ENCODE results near the gene LDAF1. TPM values are rescaled to one million over a fixed set of nuclear protein-coding genes. Genes with fewer than 3 reads are reported as not detected.

LDAF1 gene
- total and polyA plus RNA-seq, 10 of the 15 experiments (the other 5 are each of a cell fraction or from before 2014, with no cell fraction given), result 4.6 to 21.4 (median 6.6) TPM

GRCh38 chr16:21120976-21121520 lies 37.4 kb upstream of the LDAF1 start (continued):
- no peak for TF ChIP-seq ATF7 (IDR thresholded peaks at IDR 0.05; ENCODE audit: low read depth)

- H3K36me3 ChIP-seq (ENCODE audit: control insufficient read depth in 2 of 2, insufficient read depth in 2 of 2, low read length in 1 of 2), result no peaks in the 10 kb centered on the region
- 50% methylated on average over 7 of the region's 7 CpGs for WGBS (ENCODE audit: insufficient coverage, insufficient replicate concordance, low lambda C conversion rate, missing lambda C conversion rate)
- ChIA-PET POLR2A (no interaction called here), RAD21 (ENCODE audit: unreplicated experiment) (no interaction called here), SMC1A (ENCODE audit: uncharacterized antibody, unreplicated experiment) (no interaction called here), CTCF (no interaction called here)
- ATAC-seq (no peak), DNase-seq (ENCODE audit: low read depth, low spot score) (no peak), FAIRE-seq (no peak)
- no peaks in the 10 kb centered on the region for H4K20me1 ChIP-seq (ENCODE audit: control insufficient read depth, insufficient read depth)
- H3K4me2 ChIP-seq (ENCODE audit: control insufficient read depth, insufficient read depth), result no peak overlapping the region
- no peaks in the 10 kb centered on the region for H3K79me2 ChIP-seq (ENCODE audit: control insufficient read depth, insufficient read depth, low read length)
- no peak for TF ChIP-seq SUPT20H (IDR thresholded peaks at IDR 0.05; ENCODE audit: borderline replicate concordance, control insufficient read depth, low read depth, low read length)
- no peak for TF ChIP-seq SMAD1 (IDR thresholded peaks at IDR 0.05; ENCODE audit: low read depth, partially characterized antibody)
- TF ChIP-seq BHLHE40 (IDR thresholded peaks at IDR 0.05; ENCODE audit: borderline replicate concordance in 1 of 2, low read depth in 2 of 2, low read length in 1 of 2), result no peak
- no peak for TF ChIP-seq KAT2A (conservative IDR thresholded peaks at IDR 0.05; ENCODE audit: control insufficient read depth, low read depth, low read length)
- TF ChIP-seq, protein P1, sequence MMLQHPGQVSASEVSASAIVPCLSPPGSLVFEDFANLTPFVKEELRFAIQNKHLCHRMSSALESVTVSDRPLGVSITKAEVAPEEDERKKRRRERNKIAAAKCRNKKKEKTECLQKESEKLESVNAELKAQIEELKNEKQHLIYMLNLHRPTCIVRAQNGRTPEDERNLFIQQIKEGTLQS (IDR thresholded peaks at IDR 0.05; ENCODE audit: borderline replicate concordance, extremely low read depth, low read depth, low read length), result no peak
- no peak for TF ChIP-seq MXI1 (IDR thresholded peaks at IDR 0.05; ENCODE audit: low read depth, low read length)
- TF ChIP-seq PRDM15 (CRISPR knock-in tag; IDR thresholded peaks at IDR 0.05), result no peak
- H3K4me1 ChIP-seq (ENCODE audit: control insufficient read depth, insufficient read depth, low read length), result no peaks in the 10 kb centered on the region
- no peaks in the 10 kb centered on the region; a peak in 1 of 4 replicates for H3K27me3 ChIP-seq (replicated peaks in 1 of 2; ENCODE audit: control insufficient read depth in 2 of 2, insufficient read depth in 2 of 2, low read length in 1 of 2)
- H3K9ac ChIP-seq (ENCODE audit: control insufficient read depth, insufficient read depth, low read length), result no peak overlapping the region
- no peak overlapping the region for H3K27ac ChIP-seq (ENCODE audit: control insufficient read depth, insufficient read depth)
- no peak overlapping the region for H2AFZ ChIP-seq (ENCODE audit: control insufficient read depth, low read depth, low read length)
- BruUV-seq (replicated peaks), result no TSS peak
- intact Hi-C loops (cut with micrococcal nuclease; ENCODE audit: unreplicated experiment), result no loop called here
- in situ Hi-C loops (cut with MboI), result no loop called here
- no peaks in the 10 kb centered on the region for H3K9me3 ChIP-seq (replicated peaks; ENCODE audit: control insufficient read depth, insufficient read depth, low read length)
- H3K4me3 ChIP-seq, result no peak overlapping the region
Observed at GRCh38 chr16:21125191-21125590, 33.3 kb upstream of the LDAF1 start.
